Neuron (in vitro differentiated cells): ENCODE data around the gene CDK5R2.

Source experiments
- H2AFZ ChIP-seq: one replicate; pipeline ENCODE4 v1.6.1; 2013; ENCODE audit warnings: low read depth, mild to moderate bottlenecking, inconsistent platforms, low read length, moderate library complexity
- H3K27me3 ChIP-seq: one replicate; pipeline ENCODE4 v1.6.1; 2013; ENCODE audit warnings: low read length; ENCODE audit not compliant: insufficient read depth
- H3K36me3 ChIP-seq: one replicate; pipeline ENCODE4 v1.6.1; 2013; ENCODE audit warnings: low read length; ENCODE audit not compliant: insufficient read depth
- H3K4me1 ChIP-seq: one replicate; pipeline ENCODE4 v1.6.1; 2013; ENCODE audit warnings: low read length; ENCODE audit not compliant: insufficient read depth
- H3K4me3 ChIP-seq: 2 replicates; pipeline ENCODE4 v1.5.1; 2013; ENCODE audit warnings: mild to moderate bottlenecking, low read length, moderate library complexity
- H3K9me3 ChIP-seq: one replicate; pipeline ENCODE4 v1.6.1; 2013; ENCODE audit warnings: low read length

The CDK5R2 gene

GRCh38 chr2:218996937-218997336, 37.5 kb downstream of the CDK5R2 start:
- no peak overlapping the region for H2AFZ ChIP-seq
- H3K27me3 ChIP-seq = peaks cover 89% of the 10 kb centered on the region
- H3K9me3 ChIP-seq = no peaks in the 10 kb centered on the region
- H3K36me3 ChIP-seq = no peaks in the 10 kb centered on the region
- peaks cover 17% of the 10 kb centered on the region for H3K4me1 ChIP-seq
- H3K4me3 ChIP-seq = no peak overlapping the region

- H3K4me1 ChIP-seq = peaks cover 24% of the 10 kb centered on the region
- no peaks in the 10 kb centered on the region for H3K36me3 ChIP-seq
- no peak overlapping the region for H2AFZ ChIP-seq
- H3K27me3 ChIP-seq = peaks cover 89% of the 10 kb centered on the region
- H3K4me3 ChIP-seq = no peak overlapping the region
- no peaks in the 10 kb centered on the region for H3K9me3 ChIP-seq
These were observed 38.3 kb downstream of the CDK5R2 start for GRCh38 chr2:218997731-218998130.

GRCh38 chr2:218998414-218999002, 39.0 kb downstream of the CDK5R2 start:
- Histone ChIP-seq H3K4me3 (no peak overlapping the region), H3K36me3 (no peaks in the 10 kb centered on the region), H2AFZ (no peak overlapping the region), H3K9me3 (no peaks in the 10 kb centered on the region), H3K27me3 (peaks cover 89% of the 10 kb centered on the region), H3K4me1 (peaks cover 20% of the 10 kb centered on the region)

- no peak overlapping the region for H2AFZ ChIP-seq
- H3K27me3 ChIP-seq = peaks cover 89% of the 10 kb centered on the region
- no peak overlapping the region for H3K4me3 ChIP-seq
- H3K36me3 ChIP-seq = no peaks in the 10 kb centered on the region
- no peaks in the 10 kb centered on the region for H3K9me3 ChIP-seq
- H3K4me1 ChIP-seq = peaks cover 13% of the 10 kb centered on the region
These were observed 39.8 kb downstream of the CDK5R2 start for GRCh38 chr2:218999021-218999880.

GRCh38 chr2:218999881-219000568, 40.6 kb downstream of the CDK5R2 start:
- H3K4me1 ChIP-seq = peaks cover 12% of the 10 kb centered on the region
- no peaks in the 10 kb centered on the region for H3K9me3 ChIP-seq
- H3K4me3 ChIP-seq = no peak overlapping the region
- no peak overlapping the region for H2AFZ ChIP-seq
- peaks cover 87% of the 10 kb centered on the region for H3K27me3 ChIP-seq
- no peaks in the 10 kb centered on the region for H3K36me3 ChIP-seq

- Histone ChIP-seq H3K36me3 (no peaks in the 10 kb centered on the region), H3K27me3 (peaks cover 87% of the 10 kb centered on the region), H2AFZ (no peak overlapping the region), H3K4me1 (peaks cover 12% of the 10 kb centered on the region), H3K4me3 (no peak overlapping the region), H3K9me3 (no peaks in the 10 kb centered on the region)
These were observed 41.1 kb downstream of the CDK5R2 start for GRCh38 chr2:219000569-219000960.

- no peak overlapping the region for H3K4me3 ChIP-seq
- peaks cover 90% of the 10 kb centered on the region for H3K27me3 ChIP-seq
- H3K9me3 ChIP-seq = no peaks in the 10 kb centered on the region
These were observed 41.7 kb downstream of the CDK5R2 start for GRCh38 chr2:219001100-219001576.

GRCh38 chr2:219001577-219002394, 42.3 kb downstream of the CDK5R2 start:
- no peak overlapping the region for H2AFZ ChIP-seq
- H3K9me3 ChIP-seq = no peaks in the 10 kb centered on the region
- no peak overlapping the region for H3K4me3 ChIP-seq
- H3K4me1 ChIP-seq = peaks cover 12% of the 10 kb centered on the region
- H3K27me3 ChIP-seq = peaks cover 89% of the 10 kb centered on the region
- H3K36me3 ChIP-seq = no peaks in the 10 kb centered on the region

More at GRCh38 chr2:219001100-219001576, 41.7 kb downstream of the CDK5R2 start:
- Histone ChIP-seq H3K36me3 (no peaks in the 10 kb centered on the region), H2AFZ (no peak overlapping the region), H3K4me1 (peaks cover 12% of the 10 kb centered on the region)

GRCh38 chr2:219002395-219003266, 43.2 kb downstream of the CDK5R2 start:
- no peaks in the 10 kb centered on the region for H3K36me3 ChIP-seq
- H3K9me3 ChIP-seq = no peaks in the 10 kb centered on the region
- H3K4me1 ChIP-seq = peaks cover 12% of the 10 kb centered on the region
- no peak overlapping the region for H2AFZ ChIP-seq
- peaks cover 84% of the 10 kb centered on the region for H3K27me3 ChIP-seq
- no peak overlapping the region for H3K4me3 ChIP-seq

- H3K4me1 ChIP-seq = peaks cover 12% of the 10 kb centered on the region
- no peak overlapping the region for H3K4me3 ChIP-seq
- H3K36me3 ChIP-seq = no peaks in the 10 kb centered on the region
- H3K9me3 ChIP-seq = no peaks in the 10 kb centered on the region
- no peak overlapping the region for H2AFZ ChIP-seq
- H3K27me3 ChIP-seq = peaks cover 79% of the 10 kb centered on the region
These were observed 43.8 kb downstream of the CDK5R2 start for GRCh38 chr2:219003267-219003634.

- Histone ChIP-seq H3K4me3 (no peak overlapping the region), H2AFZ (no peak overlapping the region), H3K27me3 (peaks cover 74% of the 10 kb centered on the region), H3K9me3 (no peaks in the 10 kb centered on the region), H3K4me1 (peaks cover 12% of the 10 kb centered on the region), H3K36me3 (no peaks in the 10 kb centered on the region)
These were observed 44.5 kb downstream of the CDK5R2 start for GRCh38 chr2:219003979-219004378.

- H3K27me3 ChIP-seq = peaks cover 27% of the 10 kb centered on the region
- no peak overlapping the region for H2AFZ ChIP-seq
- H3K4me3 ChIP-seq = no peak overlapping the region
- no peaks in the 10 kb centered on the region for H3K36me3 ChIP-seq
- no peaks in the 10 kb centered on the region for H3K9me3 ChIP-seq
- no peaks in the 10 kb centered on the region for H3K4me1 ChIP-seq
These were observed 49.8 kb downstream of the CDK5R2 start for GRCh38 chr2:219009294-219009693.
